ENCODE measurements around the gene PLOD2. TPM values are rescaled to one million over a fixed set of nuclear protein-coding genes. Genes with fewer than 3 reads are reported as not detected.

Gene PLOD2
- total and polyA plus RNA-seq, 2 donors from 2014 or later = 21.3 to 66.0 TPM

DNA sequence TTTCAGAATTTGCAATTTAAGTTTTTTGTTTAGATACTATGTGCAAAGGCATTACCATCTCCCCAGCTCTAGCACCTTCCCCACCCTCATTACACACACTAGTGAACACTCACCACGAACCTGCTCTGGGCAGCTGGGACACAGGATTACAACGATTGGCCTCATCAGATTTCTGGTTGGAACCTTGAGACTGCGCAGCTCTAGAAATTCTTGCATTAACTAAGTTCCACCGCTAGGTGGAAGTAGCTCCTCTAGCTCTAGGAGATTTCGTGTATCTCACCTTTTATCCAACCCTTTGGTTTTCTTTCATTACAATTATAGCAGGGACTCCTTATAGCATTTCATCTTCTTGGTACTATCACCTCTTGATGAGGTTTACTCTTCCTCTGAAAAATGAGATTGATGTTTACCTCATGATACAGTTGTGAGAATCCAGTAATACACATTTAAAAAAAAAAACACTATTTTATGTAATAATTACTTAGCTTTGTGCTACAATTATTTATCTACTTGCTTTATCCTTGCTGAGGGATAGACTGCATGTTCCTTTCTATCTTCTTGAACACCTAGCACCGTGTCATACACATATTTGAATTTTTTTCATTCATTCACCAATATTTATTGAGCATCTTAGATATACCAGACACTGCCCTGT lies 28.7 kb upstream of the PLOD2 start:
- Histone ChIP-seq H3K36me3 (ENCODE audit: control insufficient read depth in 2 of 3, insufficient read depth in 3 of 3, low read length in 3 of 3) (peaks cover 0 to 2% (median 0%) of the 10 kb centered on the region in 3 donors), H3K9ac (ENCODE audit: low read length in 3 of 3) (no peak overlapping the region), H3K27me3 (ENCODE audit: control insufficient read depth, insufficient read depth, low read length) (no peaks in the 10 kb centered on the region), H3K4me1 (ENCODE audit: control insufficient read depth in 2 of 3, insufficient read depth in 2 of 3, low read depth in 1 of 3, low read length in 3 of 3) (no peaks in the 10 kb centered on the region), H3K9me3 (ENCODE audit: control insufficient read depth in 2 of 3, insufficient read depth in 1 of 3, low read length in 3 of 3) (no peaks in the 10 kb centered on the region), H3K27ac (ENCODE audit: low read depth in 2 of 2, low read length in 2 of 2) (no peak overlapping the region), H3K4me3 (ENCODE audit: low read length in 3 of 3) (no peak overlapping the region)
- TF ChIP-seq, protein P1, sequence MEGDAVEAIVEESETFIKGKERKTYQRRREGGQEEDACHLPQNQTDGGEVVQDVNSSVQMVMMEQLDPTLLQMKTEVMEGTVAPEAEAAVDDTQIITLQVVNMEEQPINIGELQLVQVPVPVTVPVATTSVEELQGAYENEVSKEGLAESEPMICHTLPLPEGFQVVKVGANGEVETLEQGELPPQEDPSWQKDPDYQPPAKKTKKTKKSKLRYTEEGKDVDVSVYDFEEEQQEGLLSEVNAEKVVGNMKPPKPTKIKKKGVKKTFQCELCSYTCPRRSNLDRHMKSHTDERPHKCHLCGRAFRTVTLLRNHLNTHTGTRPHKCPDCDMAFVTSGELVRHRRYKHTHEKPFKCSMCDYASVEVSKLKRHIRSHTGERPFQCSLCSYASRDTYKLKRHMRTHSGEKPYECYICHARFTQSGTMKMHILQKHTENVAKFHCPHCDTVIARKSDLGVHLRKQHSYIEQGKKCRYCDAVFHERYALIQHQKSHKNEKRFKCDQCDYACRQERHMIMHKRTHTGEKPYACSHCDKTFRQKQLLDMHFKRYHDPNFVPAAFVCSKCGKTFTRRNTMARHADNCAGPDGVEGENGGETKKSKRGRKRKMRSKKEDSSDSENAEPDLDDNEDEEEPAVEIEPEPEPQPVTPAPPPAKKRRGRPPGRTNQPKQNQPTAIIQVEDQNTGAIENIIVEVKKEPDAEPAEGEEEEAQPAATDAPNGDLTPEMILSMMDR (IDR thresholded peaks at IDR 0.05; ENCODE audit: borderline replicate concordance, extremely low read depth, insufficient read depth) = peak; percentile 76
- intact Hi-C loops (cut with DNase I) = no loop called here
- DNase-seq = peak in 4 of 5 donors; percentile 31 to 74 (median 60)
- peak; percentile 11 for FAIRE-seq

DNA sequence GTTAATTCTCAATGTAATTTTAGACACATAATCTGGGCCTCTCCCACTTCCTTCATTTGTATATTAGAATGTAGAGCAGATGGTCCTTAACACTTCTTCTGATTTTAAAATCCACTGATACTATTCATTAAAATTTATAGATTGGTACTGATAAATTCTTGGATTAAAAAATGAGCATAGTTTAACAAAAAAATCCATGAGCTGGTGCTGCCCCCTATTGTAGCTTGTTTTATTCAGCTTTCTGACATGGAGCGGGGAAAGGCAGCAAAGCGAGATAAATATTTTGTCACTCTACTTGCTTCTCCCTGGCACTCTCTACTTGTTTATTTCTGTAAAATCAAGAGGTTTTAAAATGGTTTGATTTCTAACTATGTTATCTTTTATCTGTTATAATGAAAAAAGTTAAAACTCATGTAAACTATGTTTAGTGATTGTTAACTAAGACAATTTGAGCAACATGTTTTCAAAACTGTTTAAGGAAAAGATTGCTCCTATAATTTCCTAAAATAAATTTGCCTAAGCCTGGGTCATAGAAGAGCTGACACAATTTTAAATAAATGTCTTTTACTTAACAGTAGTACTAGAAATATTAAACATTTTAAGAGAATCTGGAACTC lies 26.5 kb upstream of the PLOD2 start:
- TF ChIP-seq, protein P1 (IDR thresholded peaks at IDR 0.05; ENCODE audit: borderline replicate concordance, extremely low read depth, insufficient read depth) = peak; percentile 58
- intact Hi-C loops (cut with DNase I) = no loop called here
- Histone ChIP-seq H3K4me1 (ENCODE audit: control insufficient read depth in 2 of 3, insufficient read depth in 2 of 3, low read depth in 1 of 3, low read length in 3 of 3) (no peaks in the 10 kb centered on the region), H3K9me3 (ENCODE audit: control insufficient read depth in 2 of 3, insufficient read depth in 1 of 3, low read length in 3 of 3) (no peaks in the 10 kb centered on the region), H3K9ac (ENCODE audit: low read length in 3 of 3) (no peak overlapping the region), H3K27ac (ENCODE audit: low read depth in 2 of 2, low read length in 2 of 2) (no peak overlapping the region), H3K27me3 (ENCODE audit: control insufficient read depth, insufficient read depth, low read length) (no peaks in the 10 kb centered on the region), H3K36me3 (ENCODE audit: control insufficient read depth in 2 of 3, insufficient read depth in 3 of 3, low read length in 3 of 3) (no peaks in the 10 kb centered on the region), H3K4me3 (ENCODE audit: low read length in 3 of 3) (no peak overlapping the region)
- DNase-seq (peak in 2 of 5 donors; percentile 48 to 60), FAIRE-seq (peak; percentile 65)

DNA sequence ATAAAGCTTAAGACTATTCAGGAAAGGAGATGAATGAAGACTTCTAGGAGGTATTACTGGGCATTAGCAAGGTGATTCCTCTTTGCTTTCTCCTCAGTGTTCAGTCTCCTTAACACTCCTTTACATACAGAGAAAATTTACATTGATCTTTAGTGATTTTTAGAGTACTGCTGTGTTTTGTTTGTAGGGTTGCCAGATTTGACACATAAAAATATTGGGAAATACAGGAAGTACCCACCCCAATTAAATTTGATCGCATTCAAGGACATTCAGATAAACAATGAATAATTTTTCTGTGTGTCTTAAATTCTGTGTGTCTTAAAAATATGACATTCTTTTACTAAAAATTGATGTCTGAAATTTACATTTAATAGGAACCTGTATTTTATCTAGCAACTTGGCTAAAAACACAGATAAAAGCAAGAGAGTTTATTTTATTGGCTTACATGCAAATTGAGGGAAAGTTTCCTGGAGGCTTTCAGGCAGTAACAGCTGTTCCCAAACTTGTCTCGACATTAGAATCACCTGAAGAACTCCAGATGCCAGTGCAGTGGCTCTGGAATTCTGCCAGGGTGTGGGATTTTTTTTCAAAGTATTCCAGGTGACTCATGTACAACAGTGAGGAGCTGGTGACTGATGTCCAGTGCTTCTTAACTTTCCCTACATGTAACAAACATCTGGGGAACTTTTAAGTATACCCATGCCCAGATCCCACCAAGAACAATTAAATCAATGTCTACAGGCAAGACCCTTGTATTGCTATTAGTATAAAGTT lies 23.4 kb upstream of the PLOD2 start:
- Histone ChIP-seq H3K27ac (ENCODE audit: low read depth in 2 of 2, low read length in 2 of 2) (no peak overlapping the region), H3K4me3 (ENCODE audit: low read length in 3 of 3) (no peak overlapping the region), H3K27me3 (ENCODE audit: control insufficient read depth, insufficient read depth, low read length) (no peaks in the 10 kb centered on the region), H3K9ac (ENCODE audit: low read length in 3 of 3) (no peak overlapping the region), H3K36me3 (ENCODE audit: control insufficient read depth in 2 of 3, insufficient read depth in 3 of 3, low read length in 3 of 3) (no peaks in the 10 kb centered on the region), H3K9me3 (ENCODE audit: control insufficient read depth in 2 of 3, insufficient read depth in 1 of 3, low read length in 3 of 3) (no peaks in the 10 kb centered on the region), H3K4me1 (ENCODE audit: control insufficient read depth in 2 of 3, insufficient read depth in 2 of 3, low read depth in 1 of 3, low read length in 3 of 3) (no peaks in the 10 kb centered on the region)
- intact Hi-C loops (cut with DNase I) = no loop called here
- TF ChIP-seq, protein P1 (IDR thresholded peaks at IDR 0.05; ENCODE audit: borderline replicate concordance, extremely low read depth, insufficient read depth) = no peak
- peak in 2 of 5 donors; percentile 23 to 53 for DNase-seq
- FAIRE-seq = no peak

Data from kidney (tissue), 14 donors.